IPS-NIHi7 (cell line): ENCODE measurements around the gene METTL9.
"Not testable (repeated sequence)": the region's sequence is repeated elsewhere in the genome, so short reads cannot be mapped to it uniquely, and the experiment has no call there.

Experiments used
- DNase-seq: peaks from one replicate; pipeline ENCODE4 v3.0.0; 2012; ENCODE audit warnings: mixed read lengths; ENCODE audit errors: extremely low spot score

The METTL9 gene

DNA sequence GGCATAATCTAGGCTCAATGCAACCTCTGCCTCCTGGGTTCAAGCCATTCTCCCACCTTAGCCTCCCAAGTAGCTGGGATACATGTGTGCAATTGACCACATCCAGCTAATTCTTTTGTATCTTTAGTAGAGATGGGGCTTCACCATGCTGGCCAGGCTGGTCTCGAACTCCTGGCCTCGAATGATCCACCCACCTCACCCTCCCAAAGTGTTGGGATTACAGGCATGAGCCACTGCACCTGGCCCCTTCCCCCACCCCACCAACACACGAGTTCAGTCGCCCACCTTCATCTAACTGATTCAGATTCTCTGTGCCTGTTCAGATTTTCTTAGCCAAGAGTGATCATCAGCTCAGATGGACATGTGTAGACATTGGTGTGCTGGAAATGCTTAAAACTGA is 25.0 kb upstream of the METTL9 start:
- no peak for DNase-seq

DNA sequence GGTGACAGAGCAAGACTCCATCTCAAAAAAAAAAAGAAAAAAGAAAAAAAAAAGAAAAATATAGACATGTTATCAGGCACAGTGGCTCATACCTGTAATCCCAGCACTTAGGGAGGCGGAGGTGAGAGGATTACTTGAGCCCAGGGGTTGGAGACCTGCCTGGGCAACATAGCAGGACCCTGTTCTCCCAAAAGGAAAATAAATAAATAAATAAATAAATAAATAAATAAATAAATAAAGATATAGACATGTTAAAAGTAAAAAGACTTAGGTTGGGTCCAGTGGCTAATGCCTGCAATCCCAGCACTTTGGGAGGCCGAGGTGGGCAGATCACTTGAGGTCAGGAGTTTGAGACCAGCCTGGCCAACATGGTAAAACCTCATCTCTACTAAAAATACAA is 23.1 kb upstream of the METTL9 start:
- DNase-seq, result not testable (repeated sequence)

DNA sequence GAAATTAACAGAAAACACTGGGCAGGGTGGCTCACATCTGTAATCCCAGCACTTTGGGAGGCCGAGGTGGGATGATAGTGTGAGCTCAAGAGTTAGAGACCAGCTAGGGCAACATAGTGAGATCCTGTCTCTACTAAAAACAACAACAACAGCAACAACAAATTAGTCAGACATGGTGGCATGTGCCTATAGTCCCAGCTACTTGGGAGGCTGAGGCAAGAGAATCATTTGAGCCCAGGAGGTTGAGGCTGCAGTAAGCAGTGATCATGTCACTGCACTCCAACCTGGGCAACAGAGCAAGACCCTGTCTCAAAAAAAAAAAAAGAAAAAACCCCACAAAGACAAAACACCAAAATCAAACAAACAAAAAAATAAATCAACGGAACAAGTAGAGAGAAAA is 21.9 kb upstream of the METTL9 start:
- not testable (repeated sequence) for DNase-seq

DNA sequence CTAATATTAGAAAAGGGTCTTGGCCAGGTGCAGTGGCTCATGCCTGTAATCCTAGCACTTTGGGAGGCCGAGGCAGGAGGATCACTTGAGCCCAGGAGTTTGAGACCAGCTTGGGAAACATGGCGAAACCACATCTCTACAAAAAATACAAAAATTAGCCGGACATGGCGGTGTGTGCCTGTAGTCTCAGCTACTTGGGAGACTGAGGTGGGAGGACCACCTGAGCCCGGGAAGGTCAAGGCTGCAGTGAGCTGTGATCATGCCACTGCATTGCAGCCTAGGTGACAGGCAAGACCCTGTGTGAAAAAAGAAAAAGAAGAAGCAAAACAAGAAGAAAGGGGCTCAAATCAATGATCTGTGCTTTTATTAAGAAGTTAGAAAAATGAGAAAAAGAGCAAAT is 21.1 kb upstream of the METTL9 start:
- not testable (repeated sequence) for DNase-seq

DNA sequence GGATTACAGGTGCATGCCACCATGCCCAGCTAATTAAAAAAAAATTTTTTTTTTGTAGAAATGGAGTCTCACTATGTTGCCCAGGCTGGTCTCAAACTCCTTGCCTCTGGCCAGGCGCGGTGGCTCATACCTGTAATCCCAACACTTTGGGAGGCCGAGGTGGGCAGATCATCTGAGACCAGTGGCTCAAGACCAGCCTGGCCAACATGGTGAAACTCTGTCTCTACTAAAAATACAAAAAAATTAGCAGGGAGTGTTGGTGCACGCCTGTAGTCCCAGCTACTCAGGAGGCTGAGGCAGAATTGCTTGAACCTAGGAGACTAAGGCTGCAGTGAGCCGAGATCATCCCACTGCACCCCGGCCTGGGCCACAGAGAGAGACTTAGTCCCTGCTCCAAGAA is 19.2 kb upstream of the METTL9 start:
- not testable (repeated sequence) for DNase-seq

DNA sequence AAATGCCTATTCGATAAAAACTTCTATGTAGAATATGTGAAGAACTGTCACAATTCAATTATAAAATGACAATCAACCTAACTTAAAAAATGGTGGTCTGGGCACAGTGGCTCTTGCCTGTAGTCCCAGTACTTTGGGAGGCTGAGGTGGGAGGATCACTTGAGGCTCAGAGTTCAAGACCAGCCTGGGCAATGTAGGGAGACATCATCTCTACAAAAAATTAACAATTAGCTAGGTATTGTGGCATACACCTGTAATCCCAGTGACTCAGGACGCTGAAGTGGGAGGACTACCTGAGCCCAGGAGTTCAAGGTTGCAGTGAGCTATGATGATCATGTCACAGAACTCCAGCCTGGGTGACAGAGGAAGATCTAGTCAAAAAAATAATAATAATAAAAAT is 18.6 kb upstream of the METTL9 start:
- DNase-seq, result no peak

DNA sequence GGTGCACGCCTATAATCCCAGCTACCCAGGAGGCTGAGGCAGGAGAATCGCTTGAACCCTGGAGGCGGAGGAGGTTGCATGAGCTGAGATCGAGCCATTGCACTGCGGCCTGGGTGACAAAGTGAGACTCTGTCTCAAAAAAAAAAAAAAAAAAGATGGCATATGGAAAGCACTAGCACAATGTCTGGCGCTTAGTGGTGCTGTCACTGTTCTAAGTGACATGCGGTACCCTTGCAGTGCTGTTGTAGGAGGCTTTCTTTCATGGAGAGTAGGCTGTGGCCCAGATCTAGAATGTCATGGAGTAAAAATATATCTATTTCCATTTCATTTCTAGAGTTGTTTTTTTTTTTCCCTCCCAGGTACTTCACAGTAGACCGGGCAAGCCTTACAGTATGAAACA is 14.6 kb upstream of the METTL9 start:
- no peak for DNase-seq

DNA sequence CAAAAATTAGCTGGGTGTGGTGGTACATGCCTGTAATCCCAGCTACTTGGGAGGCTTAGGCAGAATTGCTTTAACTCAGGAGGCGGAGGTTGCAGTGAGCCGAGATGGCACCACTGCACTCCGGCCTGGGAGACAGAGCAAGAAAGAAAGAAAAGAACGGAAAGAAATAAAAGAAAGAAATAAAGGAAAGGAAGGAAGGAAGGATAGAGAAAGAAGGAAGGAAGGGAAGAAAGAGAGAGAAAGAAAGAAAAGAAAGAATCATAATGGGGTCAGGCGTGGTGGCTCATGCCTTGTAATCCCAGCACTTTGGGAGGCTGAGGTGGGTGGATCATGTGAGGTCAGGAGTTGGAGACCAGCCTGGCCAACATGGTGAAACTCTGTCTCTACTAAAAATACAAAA is 10.8 kb upstream of the METTL9 start:
- not testable (repeated sequence) for DNase-seq

DNA sequence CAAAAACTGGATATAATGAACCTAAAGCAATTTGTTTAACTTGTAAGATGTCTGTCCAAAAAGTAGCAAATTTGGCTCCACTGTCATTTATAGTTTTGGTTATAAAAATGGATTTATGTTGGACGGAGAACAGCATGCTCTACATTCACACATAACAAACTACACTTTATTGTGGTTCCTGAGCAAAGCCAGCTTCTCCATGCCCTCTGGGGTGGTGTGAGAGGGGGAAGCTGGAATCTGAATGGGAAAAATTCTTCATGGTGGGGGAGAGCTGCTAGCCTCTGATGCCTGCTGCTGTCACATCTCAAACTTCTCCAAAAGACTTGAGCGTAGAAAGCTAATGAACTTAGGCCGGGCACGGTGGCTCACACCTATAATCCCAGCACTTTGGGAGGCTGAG is 9.8 kb upstream of the METTL9 start:
- DNase-seq, result no peak

DNA sequence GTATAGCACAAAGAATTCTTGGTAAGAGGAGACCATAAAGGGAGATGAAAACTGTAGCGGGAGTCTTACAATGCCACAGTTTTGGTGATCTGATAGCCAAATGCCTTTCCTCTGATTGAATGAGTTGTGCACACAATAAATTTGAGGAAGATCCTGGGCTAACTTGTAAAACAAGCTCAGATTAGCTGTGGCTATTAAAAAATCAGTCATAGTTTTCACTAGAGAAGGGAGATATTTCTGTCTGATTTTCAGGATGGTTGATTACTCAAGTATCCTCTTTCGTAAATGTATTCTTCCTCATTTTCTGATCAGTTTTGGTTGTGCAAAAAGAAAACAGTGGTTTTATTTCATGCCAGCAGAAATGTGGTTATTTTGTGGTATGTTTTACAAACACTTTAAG is 9.1 kb upstream of the METTL9 start:
- no peak for DNase-seq

DNA sequence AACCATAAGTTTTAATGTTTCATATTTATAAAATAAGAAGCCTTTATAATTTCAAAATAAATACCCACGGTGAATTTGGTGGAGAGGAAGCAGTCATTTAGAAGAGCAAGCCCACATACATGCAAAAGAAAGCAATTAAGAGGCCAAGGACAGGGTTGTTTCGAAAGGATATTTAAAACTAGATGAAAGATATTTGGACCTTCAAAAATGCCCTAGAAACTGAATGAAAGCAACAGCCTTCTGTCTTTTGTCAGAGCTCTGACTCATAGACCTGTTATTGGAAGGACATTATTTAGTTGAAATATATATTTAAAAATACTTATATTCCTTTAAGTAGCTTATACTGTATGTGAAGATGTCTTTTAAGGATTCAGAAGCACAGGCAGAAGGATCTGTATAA is 8.6 kb upstream of the METTL9 start:
- DNase-seq, result no peak

DNA sequence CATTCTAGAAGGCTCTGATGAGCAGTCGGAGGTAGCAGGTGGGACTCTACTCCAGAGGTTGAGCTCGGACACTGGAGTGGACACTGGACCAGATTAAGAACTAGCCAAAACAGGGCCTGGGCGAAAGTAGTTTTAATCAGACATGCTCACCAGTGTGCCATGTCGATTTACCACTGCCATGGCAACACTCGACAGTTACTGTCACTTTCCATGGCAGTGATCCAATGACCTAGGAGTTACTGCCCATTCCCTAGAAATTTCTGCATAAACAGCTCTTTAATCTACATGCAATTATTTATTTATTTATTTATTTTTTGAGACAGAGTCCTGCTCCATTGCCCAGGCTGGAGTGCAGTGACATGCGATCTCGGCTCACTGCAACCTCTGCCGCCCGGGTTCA is 7.2 kb upstream of the METTL9 start:
- no peak for DNase-seq

DNA sequence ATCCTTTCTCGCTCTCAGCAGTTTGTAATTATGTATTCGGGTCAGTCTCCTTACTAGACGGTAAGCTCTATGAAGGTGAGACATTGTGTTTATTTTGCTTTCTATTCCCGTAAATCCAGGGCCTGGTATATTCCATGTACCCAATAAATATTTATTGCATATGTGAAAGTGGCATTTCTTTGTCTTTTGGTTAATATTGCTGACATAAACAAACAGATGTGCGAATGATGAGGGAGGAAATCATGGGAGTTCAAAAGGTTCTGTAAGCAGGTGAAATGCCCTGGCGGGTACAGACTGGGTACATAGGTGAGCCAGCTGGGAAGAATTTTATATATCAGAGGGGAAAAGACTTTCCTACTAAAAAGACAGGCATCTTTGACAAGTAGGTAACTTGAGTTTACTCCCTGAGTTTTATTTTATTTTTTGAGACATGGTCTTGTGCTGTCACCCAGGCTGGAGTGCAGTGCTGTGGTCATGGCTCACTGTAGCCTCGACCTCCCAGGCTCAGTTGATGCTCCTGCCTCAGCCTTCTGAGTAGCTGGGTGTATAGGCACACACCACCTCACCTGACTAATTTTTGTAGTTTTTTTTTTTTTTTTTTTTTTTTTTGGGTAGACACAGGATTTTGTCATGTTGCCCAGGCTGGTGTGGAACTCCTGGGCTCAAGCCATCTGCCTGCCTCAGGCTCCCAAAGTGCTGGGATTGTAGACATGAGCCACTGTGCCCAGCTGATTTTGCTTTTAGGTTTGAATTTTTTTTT is 5.7 kb upstream of the METTL9 start:
- DNase-seq, result no peak

DNA sequence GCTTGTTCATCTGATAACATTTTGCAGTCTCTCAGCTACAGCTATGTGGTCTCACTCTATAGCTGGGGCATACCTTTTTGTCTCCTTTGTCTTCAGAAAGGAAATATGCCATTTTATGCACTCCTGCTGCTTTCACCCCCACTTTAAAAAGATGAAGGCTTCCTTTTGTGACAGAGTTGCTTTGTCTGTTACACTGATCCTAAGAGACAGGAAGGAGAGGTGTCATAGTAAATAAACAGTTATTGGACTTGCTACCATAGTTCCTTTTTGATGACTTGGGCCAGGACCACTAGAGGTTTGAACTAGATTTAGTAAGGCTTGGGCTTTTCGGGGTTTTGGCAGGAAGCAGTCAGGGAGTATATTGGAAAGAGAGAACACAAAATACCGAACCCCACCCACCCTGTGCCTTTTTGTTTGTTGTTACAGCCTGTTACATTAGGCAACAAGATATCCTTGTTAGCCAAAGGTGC is 1.8 kb upstream of the METTL9 start:
- DNase-seq, result no peak

DNA sequence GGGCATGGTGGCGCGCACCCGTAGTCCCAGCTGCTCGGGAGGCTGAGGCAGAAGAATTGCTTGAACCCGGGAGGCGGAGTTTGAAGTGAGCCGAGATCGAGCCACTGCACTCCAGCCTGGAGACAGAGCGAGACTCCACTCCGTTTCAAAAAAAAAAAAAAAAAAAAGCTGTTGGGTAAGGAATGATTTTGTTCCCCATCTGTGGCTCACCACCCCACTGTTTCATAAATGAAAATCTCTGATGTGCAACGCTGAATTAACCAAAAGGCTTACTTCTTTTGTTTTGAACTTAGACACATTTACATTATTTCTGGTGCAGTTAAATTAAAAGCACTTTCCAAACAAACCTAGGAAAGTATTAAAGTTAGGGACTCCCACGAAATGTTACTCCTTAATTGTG is 1.2 kb upstream of the METTL9 start:
- DNase-seq, result no peak

DNA sequence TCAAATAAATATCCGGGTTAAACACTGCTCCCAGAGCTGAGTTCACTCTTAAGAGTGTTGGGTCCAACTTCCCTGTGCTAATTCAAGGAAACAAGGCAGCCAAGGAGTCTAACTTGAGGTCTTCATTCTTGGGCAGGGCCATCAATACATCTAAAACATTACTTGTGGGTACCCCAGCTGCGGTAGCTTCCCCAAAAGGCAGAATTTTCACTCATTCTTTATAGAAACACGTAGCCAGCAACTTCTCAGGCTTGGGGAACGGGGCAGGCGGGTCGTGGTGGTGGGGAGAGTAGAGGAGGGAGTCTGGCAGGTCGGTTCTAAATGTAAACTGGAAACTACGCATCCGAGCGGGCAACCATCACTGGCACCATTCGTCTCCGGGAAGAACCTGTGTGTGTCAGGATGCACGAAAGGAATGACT is 666 bp upstream of the METTL9 start:
- peak; percentile 21 for DNase-seq

DNA sequence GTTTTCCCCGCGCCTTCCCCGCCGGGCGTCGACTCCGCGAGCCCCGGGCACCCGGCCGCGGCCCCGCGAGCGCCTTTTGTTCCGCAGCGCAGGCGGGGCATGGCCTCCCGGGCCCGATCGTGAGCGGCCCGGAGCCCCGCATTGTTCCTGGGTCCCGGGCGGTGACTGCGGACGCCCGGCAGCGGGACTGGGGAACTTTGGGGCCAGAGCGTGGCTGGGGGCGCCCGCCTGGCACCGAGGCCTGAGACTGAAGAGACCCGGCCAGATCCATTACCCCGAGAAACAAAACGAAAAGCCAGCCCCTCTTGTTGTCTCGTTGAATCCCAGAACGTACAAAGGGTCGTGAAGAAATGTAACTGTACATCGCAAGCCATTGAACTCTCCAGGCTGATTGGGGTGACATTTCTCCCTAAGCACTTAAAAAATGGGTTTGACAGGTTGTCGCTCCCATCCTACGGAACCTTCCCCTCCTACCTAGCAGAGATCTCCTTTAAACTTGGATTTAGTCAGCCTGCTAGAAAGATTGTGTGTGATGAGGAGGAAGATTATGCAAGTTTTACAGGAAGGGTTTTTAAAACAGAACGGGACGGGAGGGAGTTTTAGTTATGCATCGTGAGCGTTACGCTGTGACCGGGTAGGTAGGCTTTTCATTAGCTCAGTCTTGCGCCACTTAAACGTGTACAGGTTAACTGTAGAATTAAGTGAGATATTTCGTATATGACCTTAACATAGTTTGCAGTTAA is 825 bp downstream of the METTL9 start:
- no peak for DNase-seq

DNA sequence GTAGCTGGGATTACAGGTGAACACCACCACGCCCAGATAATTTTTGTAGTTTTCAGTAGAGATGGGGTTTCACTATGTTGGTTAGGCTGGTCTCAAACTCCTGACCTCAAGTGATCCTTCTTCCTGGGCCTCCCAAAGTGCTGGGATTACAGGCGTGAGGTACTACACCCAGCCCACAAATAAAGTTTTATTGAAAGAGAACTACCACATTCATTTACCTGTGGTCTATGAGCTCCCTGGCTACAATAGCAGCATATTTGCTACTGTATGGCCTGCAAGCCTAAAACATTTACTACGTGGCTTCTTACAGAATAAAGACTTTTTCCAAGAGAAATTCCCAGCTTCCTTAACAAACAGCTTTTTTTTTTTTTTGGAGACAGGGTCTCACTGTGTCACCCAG is 3.4 kb downstream of the METTL9 start:
- no peak for DNase-seq

DNA sequence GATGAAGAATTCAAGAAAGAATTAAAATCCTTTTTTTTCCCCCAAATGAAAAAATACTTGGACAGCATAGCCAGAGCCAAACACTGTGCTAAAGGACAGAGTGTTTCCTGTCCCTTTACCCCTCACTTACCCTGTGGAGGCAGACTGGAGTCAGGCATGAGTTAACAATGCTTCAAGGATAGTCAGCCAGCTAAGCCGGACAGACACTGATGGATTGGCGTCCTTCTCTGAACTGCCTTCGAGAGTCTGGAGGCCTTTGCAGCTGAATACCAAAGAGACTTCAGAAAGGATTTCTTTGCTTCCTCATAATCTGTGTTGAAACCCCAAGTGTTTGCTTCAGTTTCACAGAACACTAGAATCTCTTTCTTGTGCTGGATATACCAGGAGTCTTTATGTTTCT is 4.6 kb downstream of the METTL9 start:
- DNase-seq, result no peak

DNA sequence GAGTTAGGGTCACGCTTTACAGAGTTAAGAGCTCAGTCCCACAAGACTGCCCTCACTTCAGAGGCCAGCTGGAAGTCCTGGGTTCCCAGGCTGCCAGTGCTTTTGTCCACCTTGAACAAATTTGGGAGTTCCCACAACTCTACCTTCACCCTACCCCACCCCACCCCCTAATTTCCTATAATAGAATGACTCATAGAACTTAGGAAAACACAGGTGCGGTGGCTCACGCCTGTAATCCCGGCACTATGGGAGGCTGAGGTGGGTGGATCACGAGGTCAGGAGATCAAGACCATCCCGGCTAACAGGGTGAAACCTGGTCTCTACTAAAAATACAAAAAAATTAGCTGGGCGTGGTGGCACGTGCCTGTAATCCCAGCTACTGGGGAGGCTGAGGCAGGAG is 6.5 kb downstream of the METTL9 start:
- DNase-seq, result not testable (repeated sequence)

DNA sequence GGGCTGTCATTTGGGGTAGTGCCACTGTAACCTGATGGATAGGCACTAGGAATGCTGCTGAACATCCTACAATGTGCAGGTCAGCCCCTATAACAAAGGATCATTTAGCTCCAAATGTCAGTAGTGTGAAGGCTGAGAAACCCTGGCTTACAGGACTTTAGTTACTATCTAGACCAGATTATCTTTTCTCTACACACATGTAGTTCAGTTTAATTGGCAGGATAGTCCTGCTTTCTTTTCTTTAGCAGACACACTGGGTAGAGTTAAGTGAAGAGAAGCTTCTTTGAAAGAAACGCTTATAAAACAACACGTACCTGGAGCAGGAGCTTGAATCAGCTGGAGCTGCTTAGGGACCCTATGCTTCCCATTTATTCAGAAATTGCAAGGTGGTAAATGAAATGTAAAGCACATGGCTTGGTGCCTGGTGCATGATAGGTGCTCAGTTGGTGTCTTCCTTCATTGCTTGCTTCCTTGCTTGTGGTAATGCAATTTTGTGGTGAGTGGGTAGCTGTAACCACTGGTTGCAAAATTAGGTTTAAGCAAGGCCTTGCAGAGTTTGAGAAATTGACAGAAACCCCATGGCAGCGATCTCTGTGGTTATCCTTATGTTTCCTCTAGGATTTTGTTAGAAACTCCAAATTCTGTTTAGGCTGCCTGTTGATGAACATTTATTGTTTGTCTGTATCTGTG is 9.4 kb downstream of the METTL9 start:
- DNase-seq, result no peak

DNA sequence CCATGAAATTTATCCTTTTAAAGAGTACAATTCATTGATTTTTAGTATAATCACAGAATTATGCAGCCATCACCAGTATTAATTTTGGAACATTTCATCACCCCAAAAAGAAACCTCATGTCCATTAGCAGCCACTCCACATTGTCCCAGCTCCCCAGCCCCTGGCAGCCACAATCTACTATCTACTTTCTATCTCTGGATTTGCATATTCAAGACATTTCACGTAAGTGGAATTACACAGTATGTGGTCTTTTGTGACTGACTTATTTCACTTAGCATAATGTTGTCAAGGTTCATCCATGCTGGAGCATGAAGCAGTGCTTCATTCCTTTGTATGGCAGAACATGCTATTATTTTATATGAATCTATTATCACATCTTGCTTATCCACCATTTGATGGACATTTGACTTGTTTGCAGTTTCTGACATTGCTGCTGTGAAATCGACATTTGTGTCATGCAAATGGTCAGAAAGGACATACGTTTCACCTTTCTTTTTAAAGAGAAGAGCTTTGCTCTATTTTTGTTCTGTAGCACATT is 10.7 kb downstream of the METTL9 start:
- DNase-seq, result no peak
